Kidney epithelial cell (primary cell): ENCODE data around the gene GPR141. TPM values are rescaled to one million over a fixed set of nuclear protein-coding genes. Genes with fewer than 3 reads are reported as not detected.

Experiments used
- DNase-seq: peaks from one replicate; pipeline ENCODE4 v3.0.0-alpha.2; 2010; ENCODE audit warnings: low read depth
- H3K27me3 ChIP-seq: 2 replicates; pipeline ENCODE4 v1.6.0; 2011; ENCODE audit warnings: low read length; ENCODE audit not compliant: control insufficient read depth, insufficient read depth
- H3K36me3 ChIP-seq: 2 replicates; pipeline ENCODE4 v1.5.1; 2011; ENCODE audit warnings: low read length; ENCODE audit not compliant: control insufficient read depth, insufficient read depth
- H3K4me3 ChIP-seq: 2 replicates; pipeline ENCODE4 v1.5.1; 2011; ENCODE audit warnings: low read depth, mild to moderate bottlenecking, control low read depth, low read length
- total RNA-seq: library from RNA; depleted of rRNA; stranded (reverse); fragments of >200 nt; gene quantifications from 2 replicates; pipeline ENCODE4 v1.2.3, GENCODE V29; 2015
- TF ChIP-seq, protein P1 (sequence below): IDR thresholded peaks from 2 replicates; pipeline ENCODE4 v1.5.1; 2011; ENCODE audit warnings: mild to moderate bottlenecking, moderate library complexity, low read length, control low read depth, inconsistent platforms; ENCODE audit not compliant: insufficient read depth, poor library complexity, severe bottlenecking

GPR141 gene
- total RNA-seq, 1 donor from 2014 or later = not detected

DNA sequence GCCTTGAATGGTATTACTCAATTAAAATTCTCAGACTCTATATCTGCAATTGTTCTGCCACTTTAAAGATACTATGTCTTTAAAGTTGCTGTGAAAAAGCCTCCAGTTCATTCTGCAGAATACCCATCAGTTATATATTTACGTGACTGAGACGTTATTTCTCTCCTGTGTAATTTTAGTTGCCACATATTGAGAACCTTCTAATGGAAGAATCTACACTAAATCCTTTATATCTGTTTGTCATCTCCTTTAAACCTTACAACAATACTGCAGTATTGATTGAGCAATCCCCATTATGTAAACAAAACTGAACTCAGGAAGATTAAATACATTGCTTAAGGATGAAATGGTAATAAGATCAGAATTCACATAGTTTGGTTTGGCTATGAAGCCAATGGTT is 30.0 kb downstream of the GPR141 start:
- Histone ChIP-seq H3K36me3 (no peaks in the 10 kb centered on the region), H3K4me3 (no peak overlapping the region), H3K27me3 (no peaks in the 10 kb centered on the region)
- TF ChIP-seq, protein P1, sequence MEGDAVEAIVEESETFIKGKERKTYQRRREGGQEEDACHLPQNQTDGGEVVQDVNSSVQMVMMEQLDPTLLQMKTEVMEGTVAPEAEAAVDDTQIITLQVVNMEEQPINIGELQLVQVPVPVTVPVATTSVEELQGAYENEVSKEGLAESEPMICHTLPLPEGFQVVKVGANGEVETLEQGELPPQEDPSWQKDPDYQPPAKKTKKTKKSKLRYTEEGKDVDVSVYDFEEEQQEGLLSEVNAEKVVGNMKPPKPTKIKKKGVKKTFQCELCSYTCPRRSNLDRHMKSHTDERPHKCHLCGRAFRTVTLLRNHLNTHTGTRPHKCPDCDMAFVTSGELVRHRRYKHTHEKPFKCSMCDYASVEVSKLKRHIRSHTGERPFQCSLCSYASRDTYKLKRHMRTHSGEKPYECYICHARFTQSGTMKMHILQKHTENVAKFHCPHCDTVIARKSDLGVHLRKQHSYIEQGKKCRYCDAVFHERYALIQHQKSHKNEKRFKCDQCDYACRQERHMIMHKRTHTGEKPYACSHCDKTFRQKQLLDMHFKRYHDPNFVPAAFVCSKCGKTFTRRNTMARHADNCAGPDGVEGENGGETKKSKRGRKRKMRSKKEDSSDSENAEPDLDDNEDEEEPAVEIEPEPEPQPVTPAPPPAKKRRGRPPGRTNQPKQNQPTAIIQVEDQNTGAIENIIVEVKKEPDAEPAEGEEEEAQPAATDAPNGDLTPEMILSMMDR = no peak
- no peak for DNase-seq

DNA sequence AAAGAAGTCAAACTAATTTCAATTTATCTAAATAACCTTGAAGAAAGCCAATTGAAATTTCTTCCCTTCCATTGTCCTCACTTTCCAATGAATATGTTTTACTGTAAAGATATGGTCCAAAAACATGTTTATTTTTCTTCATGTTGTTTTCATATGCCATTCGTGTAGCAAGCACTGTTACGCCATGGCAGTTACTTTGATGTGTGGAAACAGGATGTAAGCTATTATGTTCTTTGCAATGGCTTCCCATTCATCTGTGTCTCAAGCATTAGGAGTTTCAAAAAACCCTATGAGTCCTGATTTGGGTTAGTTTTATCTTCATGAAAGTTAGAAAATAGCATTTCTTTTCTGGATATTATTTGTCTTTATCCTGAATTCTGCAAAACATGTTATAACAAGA is 31.0 kb downstream of the GPR141 start:
- H3K36me3 ChIP-seq = no peaks in the 10 kb centered on the region
- DNase-seq = no peak
- H3K27me3 ChIP-seq = no peaks in the 10 kb centered on the region
- H3K4me3 ChIP-seq = no peak overlapping the region
- TF ChIP-seq, protein P1 = no peak

DNA sequence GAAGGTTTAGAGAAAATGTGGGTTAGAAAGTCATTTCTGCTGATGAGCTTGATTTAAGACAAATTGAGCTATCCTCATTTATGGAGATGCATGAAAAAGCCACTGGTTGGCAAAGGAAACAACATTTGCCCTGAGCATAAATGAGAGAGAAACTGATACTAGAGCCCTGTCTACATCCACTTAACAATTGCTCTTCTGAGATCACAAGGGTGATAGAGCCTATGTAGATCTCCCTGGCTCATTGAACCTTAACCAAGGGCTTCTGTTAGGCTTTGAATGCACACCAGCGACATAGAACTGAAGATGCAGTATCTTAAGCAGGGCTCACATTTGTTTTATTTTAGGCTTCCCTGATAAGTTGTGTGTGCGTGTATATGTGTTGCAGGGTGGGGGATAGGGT is 35.0 kb downstream of the GPR141 start:
- no peak for DNase-seq
- Histone ChIP-seq H3K36me3 (no peaks in the 10 kb centered on the region), H3K4me3 (no peak overlapping the region), H3K27me3 (no peaks in the 10 kb centered on the region)
- TF ChIP-seq, protein P1 = no peak

DNA sequence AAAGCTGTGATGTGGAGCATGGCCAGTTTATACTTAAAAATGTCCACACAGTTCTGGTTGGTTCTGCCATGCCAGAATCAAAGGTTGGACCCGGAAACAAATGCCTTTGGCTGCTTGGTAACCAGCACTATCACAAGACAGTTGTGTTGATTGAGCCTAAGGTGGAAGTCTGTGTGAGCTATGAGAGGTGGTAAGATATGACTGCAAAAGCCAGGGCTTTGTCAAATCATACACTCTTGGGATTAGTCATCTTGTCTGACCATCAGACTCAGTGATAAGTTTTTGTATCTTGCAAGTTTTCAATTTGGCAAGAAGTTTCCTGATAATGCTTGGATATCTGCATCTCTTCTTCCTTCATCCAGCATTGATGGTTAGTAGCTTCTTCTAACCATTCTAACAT is 35.5 kb downstream of the GPR141 start:
- no peak for DNase-seq
- Histone ChIP-seq H3K4me3 (no peak overlapping the region), H3K27me3 (no peaks in the 10 kb centered on the region), H3K36me3 (no peaks in the 10 kb centered on the region)
- TF ChIP-seq, protein P1 = no peak

DNA sequence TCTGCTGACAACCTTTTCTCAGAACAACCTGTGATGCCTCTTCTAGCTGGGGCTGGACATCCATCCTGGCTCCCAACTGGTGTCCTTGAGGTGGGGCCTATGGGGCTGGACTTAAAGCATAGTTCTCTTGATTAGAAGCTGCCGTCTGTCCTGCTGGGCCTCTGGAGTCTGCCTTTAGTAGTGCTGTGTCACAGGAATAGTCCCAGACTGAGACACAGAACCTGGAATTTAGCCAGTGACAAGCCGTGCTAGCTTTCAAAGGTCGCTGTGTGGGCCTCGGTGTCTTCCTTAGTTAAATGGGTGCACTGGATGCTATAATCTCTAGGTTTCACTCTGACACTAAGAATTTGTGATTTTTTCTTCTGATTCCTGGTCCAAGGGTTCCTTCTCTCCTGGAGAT is 41.2 kb downstream of the GPR141 start:
- TF ChIP-seq, protein P1 = no peak
- H3K4me3 ChIP-seq = no peak overlapping the region

DNA sequence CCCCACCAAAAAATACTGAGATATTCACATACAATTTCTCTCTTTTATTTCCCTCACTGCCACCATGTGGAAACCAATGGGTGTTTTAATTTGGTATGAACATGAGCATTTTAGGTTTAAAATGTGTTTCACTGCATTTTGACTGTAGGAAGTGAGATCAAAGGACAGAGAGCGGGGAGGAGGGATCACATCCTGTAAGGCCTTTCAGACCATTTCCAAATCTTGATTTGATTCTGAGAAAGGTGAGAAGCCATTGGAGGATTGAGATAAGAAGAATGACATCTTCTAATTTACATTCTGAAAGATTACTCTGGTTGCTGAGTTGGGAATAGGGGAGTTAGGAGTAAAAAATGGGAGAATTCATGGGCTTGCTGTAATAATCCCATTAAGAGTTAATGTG is 42.5 kb downstream of the GPR141 start:
- no peaks in the 10 kb centered on the region for H3K36me3 ChIP-seq
- no peaks in the 10 kb centered on the region for H3K27me3 ChIP-seq
- no peak for DNase-seq
- TF ChIP-seq, protein P1 = no peak
- H3K4me3 ChIP-seq = no peak overlapping the region

More for the DNA sequence above, 41.2 kb downstream of the GPR141 start:
- no peak for DNase-seq
- Histone ChIP-seq H3K27me3 (no peaks in the 10 kb centered on the region), H3K36me3 (no peaks in the 10 kb centered on the region)
